ENCODE data around the gene POLR3B.

- TF ChIP-seq POLR2A (IDR thresholded peaks at IDR 0.05) (no peak), CTCF (IDR thresholded peaks at IDR 0.05) (no peak)
These were observed 136.0 kb downstream of the POLR3B start for GRCh38 chr12:106493531-106493930.
